GM03348 (cell line): ENCODE data around the gene USPL1.

Source experiments
- DNase-seq: peaks from one replicate; pipeline ENCODE4 v3.0.0; 2012; ENCODE audit warnings: low spot score

The USPL1 gene

GRCh38 chr13:30697177-30697953, 79.6 kb downstream of the USPL1 start:
- no peak for DNase-seq

GRCh38 chr13:30697996-30698401, 80.3 kb downstream of the USPL1 start:
- peak; percentile 55 for DNase-seq

GRCh38 chr13:30698488-30699005, 80.8 kb downstream of the USPL1 start:
- no peak for DNase-seq

- no peak for DNase-seq
Measured at GRCh38 chr13:30700364-30700763, 82.6 kb downstream of the USPL1 start.

GRCh38 chr13:30702006-30702405, 84.3 kb downstream of the USPL1 start:
- no peak for DNase-seq

GRCh38 chr13:30704596-30704995, 86.9 kb downstream of the USPL1 start:
- no peak for DNase-seq

- DNase-seq, result no peak
Measured at GRCh38 chr13:30705680-30706079, 88.0 kb downstream of the USPL1 start.

GRCh38 chr13:30708541-30708940, 90.8 kb downstream of the USPL1 start:
- DNase-seq, result peak; percentile 45
